ENCODE data around the gene RNF213.

DNA sequence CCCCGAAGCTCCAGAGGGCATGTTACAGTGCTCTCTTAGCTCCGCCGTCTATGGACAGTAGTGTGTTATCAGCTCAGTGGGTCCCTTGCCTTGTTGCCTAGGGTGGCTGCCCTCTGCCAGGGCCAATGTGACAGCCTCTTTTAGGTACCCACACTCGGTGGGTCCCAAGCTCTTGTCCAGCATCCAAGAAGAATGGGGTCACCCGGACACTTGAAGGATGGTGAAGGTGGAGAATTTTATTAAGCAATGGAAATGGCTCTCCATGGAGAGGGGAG, 57.0 kb downstream of the RNF213 start:
- TF ChIP-seq, protein P1, sequence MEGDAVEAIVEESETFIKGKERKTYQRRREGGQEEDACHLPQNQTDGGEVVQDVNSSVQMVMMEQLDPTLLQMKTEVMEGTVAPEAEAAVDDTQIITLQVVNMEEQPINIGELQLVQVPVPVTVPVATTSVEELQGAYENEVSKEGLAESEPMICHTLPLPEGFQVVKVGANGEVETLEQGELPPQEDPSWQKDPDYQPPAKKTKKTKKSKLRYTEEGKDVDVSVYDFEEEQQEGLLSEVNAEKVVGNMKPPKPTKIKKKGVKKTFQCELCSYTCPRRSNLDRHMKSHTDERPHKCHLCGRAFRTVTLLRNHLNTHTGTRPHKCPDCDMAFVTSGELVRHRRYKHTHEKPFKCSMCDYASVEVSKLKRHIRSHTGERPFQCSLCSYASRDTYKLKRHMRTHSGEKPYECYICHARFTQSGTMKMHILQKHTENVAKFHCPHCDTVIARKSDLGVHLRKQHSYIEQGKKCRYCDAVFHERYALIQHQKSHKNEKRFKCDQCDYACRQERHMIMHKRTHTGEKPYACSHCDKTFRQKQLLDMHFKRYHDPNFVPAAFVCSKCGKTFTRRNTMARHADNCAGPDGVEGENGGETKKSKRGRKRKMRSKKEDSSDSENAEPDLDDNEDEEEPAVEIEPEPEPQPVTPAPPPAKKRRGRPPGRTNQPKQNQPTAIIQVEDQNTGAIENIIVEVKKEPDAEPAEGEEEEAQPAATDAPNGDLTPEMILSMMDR (IDR thresholded peaks at IDR 0.05; ENCODE audit: insufficient read depth, low read depth, low read length) = no peak
- TF ChIP-seq EZH2 (IDR thresholded peaks at IDR 0.05; ENCODE audit: insufficient read depth, low read length) = no peak
